WI38 (cell line): Measurements from ENCODE around the gene EMP2.
"Not testable (repeated sequence)": the region's sequence is repeated elsewhere in the genome, so short reads cannot be mapped to it uniquely, and the experiment has no call there.

Experiments used
- H3K4me3 ChIP-seq: 2 replicates; pipeline ENCODE4 v1.5.1; 2011; ENCODE audit warnings: low read depth, mild to moderate bottlenecking, control low read depth, low read length
- TF ChIP-seq, protein P1 (sequence below): IDR thresholded peaks from 2 replicates; pipeline ENCODE4 v1.5.1; 2012; ENCODE audit warnings: low read depth, mild to moderate bottlenecking, control low read depth, low read length

The EMP2 gene

DNA sequence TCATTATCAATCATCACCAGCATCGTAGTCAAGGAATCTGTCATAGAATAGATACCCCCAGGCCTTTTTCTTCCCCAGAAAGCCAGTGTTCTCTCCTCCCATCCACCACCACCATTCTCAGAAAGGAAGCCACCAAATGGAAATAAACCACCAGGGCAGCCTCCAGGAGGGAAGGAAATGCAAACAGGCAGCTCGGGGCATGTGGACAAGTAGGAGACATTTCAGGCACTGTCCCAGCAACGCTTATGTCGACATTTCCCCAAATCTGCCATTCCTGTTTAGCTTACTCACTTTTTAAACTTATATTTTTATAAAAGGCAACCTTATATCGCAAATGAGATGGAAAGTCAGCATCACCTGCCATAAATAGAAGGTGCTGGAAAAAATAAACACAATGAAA lies 15.8 kb downstream of the EMP2 start:
- no peak overlapping the region for H3K4me3 ChIP-seq
- TF ChIP-seq, protein P1, sequence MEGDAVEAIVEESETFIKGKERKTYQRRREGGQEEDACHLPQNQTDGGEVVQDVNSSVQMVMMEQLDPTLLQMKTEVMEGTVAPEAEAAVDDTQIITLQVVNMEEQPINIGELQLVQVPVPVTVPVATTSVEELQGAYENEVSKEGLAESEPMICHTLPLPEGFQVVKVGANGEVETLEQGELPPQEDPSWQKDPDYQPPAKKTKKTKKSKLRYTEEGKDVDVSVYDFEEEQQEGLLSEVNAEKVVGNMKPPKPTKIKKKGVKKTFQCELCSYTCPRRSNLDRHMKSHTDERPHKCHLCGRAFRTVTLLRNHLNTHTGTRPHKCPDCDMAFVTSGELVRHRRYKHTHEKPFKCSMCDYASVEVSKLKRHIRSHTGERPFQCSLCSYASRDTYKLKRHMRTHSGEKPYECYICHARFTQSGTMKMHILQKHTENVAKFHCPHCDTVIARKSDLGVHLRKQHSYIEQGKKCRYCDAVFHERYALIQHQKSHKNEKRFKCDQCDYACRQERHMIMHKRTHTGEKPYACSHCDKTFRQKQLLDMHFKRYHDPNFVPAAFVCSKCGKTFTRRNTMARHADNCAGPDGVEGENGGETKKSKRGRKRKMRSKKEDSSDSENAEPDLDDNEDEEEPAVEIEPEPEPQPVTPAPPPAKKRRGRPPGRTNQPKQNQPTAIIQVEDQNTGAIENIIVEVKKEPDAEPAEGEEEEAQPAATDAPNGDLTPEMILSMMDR: no peak

DNA sequence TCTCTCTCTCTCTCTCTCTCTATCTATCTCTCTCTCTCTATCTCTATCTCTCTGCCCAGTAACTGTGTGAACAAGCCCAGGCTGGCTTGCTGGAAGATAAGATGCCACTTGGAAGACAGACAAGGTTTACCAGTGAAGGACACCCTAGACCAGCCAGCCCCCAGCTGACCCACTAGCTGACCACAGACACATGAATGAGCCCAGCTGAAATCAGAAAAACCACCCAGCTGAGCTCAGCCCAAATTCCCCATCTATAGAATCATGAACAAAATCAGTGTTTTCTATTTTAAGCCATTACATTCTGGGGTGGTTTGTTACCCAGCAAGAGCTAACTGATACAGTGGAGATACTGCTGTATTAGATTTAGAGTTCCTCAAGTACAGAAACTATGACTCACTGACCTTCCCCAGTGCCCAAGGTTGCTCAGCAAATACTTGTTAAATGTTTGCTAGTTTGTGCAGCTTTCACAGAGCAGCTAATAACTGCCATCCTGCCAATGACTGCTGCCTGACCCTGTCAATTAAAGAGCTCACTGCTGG lies 18.0 kb downstream of the EMP2 start:
- H3K4me3 ChIP-seq: no peak overlapping the region
- TF ChIP-seq, protein P1: no peak

DNA sequence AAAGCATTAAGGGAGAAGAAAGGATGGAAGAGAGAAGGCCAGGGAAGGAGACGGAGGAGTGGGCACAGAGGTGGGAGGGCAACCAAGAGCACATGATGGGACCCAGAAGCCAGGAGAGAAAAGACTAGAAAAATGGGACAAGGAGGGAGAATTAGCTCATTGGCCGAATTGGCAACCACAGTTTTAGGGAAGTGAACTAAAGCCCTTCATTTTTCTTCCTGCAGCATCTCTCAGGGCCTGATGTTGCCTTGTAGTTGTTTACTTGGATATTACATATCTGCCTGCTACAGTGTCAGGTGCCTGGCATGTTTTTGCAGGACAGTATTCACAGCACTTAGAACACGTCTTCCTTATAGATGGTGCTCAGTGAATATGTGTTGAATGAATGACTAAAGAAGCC lies 19.0 kb downstream of the EMP2 start:
- H3K4me3 ChIP-seq: no peak overlapping the region
- TF ChIP-seq, protein P1: no peak

DNA sequence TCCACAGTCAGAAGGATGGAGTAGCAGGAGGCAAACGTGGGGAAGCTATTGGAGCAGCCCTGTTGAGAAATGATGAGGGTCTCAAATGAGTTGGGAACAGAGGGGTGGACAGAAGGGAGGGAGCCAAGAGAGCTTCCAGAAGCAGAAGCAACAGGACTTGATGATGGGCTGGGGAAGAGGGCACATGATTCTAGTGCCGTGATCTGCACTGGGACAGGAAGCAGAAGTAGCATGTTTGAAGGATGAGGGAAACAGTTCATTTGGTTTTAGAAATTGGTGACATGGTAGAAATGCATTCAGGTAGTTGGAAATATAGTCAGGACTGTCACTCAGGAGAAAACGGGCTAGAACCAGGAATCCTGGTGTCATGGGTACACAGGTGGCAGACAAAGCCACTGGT lies 19.4 kb downstream of the EMP2 start:
- no peak overlapping the region for H3K4me3 ChIP-seq
- TF ChIP-seq, protein P1: no peak

DNA sequence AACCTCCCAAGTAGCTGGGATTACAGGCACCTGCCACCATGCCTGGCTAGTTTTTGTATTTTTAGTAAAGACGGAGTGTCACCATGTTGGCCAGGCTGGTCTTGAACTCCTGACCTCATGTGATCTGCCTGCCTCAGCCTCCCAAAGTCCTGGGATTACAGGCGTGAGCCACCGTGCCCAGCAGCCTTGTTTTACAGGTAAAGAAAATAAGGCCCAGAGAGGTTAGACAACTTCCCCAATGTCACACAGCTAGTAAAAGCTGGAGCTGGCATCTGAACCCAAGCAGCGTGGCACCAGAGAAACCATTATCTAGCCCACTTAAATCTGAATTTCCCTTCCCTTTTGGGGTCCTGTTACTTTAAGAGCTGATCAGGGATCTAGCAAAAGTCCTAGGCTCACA lies 20.6 kb downstream of the EMP2 start:
- H3K4me3 ChIP-seq: not testable (repeated sequence)

DNA sequence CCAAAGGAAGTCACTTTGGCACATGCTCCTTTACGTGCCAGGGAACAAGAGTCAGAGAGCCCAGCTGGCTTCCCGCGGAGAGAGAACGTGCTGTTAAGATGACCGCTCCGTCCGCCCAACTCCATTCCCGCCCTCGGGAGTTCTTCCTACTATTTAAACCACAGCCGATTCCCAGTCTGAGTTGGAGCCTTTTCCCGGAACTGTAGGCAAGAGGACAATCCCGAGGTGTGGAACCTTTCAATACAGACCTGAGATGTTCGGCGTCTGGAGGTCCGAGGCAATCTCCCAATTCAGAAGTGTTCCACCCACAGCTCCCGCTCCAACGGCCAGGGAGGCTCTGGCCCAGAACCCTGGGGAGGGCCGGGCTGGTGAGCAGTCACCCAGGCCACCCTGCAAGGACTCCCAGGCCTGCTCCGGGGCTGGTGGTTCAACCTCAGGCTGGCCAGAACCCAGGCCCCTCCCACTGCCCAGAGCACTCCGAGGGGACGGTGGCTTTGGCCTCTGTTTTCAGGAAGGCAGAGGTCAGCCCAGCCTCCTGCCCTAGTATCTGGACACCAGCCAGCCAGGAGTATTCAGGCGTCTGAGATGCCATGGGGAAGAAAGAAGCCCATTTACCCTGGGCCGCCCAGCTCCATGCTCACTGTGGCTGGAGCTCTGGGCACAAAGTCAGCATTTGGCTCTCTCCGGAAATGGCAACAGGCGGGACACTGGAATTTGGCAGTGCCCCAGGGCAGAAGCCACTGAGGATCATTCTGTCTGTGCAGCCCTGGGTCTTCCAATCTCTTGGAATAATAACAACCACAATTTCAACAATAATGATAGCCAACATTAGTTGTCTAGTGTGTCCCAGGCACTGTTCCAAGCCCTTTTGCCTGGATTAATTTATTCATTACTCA lies 21.4 kb downstream of the EMP2 start:
- TF ChIP-seq, protein P1: no peak
- no peak overlapping the region for H3K4me3 ChIP-seq

DNA sequence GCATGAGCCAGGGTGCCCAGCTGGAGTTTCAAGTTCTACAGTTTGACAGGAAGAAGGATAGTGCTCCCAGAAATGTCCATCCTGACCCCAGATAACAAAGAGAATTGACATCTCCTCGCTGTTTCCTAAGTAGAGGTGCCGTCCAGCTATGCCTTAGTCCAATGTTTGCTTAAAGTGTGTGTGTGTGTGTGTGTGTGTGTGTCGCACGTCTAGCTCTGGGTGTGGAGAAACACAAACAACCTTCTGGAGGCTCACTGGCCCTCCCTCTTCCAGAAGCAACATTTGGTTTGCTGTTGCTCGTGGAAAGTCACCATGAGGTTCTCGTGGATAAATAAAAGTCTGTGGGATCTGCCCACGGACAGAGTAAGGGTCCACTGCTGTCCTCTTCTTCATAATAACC lies 22.1 kb downstream of the EMP2 start:
- TF ChIP-seq, protein P1: no peak
- no peak overlapping the region for H3K4me3 ChIP-seq
